ENCODE results near the gene FABP3.

FABP3 gene

DNA sequence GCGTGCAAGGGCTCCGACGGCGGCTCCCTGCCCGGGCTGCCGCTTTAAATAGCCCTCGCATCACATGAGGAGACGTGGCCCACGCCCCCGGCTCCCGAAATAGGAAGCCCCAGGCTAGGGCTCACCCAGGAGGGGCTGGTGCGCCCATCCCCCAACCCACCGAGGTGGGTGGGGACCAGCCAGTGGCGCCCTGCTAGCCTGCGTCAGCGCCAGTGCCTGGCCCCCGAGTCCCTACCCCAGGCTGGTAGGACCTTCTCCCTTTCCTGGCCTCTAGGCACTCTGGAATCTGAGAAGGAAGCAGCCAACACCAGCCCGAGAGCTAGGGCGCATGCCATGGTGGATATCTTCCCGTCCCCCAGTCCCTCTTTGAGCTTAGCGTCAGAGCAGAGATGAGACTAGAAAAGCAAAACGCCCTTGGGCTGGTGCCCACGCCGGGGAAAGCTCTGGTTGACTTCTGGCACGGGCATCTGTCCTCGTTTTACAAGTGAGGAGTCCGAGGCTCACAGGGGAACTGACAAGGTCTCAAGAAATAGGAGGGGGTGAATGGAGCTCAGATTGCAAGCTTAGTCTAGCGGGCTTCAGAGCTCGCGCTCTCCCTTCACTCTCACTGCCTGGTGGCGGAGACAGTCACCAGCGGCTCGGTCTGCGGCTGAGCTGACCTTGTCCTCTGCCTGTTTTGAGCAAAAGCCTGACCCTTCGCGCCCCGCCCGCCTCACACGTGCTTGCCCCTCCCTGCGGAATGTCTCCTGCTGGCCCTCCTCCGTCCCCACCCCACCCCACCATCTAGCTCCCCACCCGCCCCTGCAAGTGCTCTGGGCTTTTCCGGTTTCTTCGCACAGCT, at the start of gene FABP3:
Gene FABP3 (minus strand): TSS at position 21 of the 841 bp plus-strand sequence. CDS start 62 bp downstream, outside the sequence.
- DNase-seq, result peak; percentile 92

DNA sequence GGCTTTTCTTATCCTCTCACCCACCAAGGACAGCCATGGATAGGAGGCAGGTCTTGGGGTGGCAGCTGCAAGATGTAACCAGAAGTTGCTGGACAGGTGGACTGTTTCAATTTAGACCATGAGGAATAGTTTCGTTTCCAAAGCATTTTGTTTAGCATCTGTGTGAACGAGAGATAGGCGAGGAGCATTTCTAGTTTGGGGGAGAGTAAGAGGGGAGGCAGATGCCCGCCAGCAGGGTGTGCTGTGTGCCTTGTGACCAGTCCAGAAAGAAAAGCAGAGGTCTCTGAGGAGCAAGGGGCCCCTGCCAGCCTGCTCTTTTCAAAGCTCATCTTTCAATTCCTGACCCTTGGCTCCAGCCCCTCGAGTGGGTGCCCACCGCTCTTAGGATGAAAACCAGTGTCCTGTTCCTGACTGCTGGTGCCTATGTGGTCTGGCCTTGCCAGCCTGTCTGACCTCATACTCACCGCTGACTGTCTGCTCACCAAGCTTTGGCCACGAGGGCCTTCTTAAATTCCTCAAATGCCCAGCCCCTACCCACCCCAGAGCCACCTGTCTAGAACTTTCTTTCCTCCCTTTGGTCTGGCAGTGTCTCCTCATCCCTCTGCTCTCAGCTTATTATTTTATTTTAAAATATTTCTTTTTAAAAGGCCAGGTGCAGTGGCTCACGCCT, 48.6 kb upstream of the FABP3 start:
- no peak for DNase-seq

DNA sequence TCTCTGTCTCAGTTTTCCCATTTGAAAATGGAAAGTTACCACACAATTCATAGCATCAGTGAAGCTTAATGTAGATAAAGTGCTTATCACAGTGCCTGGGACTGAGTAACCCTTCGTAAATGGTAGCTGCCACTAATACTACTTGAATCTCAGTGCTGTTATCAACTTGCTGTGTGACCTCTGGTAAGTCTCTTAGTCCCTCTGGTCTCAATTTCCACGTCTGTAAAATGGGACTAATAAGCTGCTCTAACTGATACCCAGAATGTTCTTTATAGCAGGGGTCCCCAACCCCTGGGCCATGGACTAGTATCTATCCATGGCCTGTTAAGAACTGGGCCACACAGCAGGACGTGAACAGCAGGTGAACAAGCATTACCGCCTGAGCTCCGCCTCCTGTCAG, 47.8 kb upstream of the FABP3 start:
- no peak for DNase-seq

DNA sequence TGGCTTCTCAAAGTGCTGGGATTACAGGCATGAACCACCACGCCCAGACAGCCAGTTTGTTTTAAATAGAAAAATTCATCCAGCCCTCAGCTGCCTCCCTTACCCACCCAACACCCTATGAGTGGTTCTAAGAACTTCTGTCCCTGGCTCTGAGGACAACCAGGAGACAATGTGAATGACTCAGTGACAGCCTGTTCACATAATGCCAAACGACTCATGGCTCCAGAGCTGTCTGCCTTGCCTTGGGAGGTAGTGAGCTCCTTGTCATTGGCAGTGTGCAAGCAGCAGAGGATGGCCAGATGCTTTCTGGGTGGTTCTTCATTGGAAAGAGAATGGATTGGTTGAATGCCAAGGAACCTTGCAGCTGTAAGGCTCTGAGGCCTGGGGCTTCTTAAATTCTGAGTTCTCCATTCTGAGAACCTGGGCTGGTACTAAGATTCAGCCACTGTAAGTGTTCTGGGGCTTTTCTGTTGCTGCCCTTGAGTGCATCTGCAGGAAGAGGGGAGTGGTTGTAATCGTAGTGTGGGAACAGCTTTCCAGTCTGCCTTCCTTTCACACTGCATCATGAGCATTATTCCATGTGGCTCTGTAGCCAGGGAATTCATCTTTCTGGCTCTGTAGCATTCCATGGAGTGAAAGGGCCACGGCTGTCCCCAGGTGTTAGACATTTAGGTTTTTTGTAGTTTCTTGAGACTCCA, 45.9 kb upstream of the FABP3 start:
- DNase-seq, result no peak

DNA sequence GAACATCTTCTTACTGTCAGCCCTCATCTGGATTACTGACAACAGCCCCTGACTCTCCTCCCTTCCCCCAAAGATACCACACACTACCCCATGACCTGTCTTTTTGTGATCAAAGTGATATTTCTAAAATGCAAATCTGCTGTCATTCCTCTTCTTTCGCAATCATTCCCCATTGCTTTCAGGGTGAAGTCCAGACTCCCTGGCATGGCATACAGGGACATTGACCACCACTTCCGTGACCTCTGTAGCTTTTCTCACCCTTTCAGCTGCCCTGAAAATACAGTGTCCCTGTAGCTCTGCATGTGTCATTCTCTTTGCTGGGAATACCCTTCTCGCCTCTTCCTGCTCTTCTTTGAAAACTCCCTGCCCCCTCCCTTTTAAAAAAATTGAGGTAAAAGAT, 44.3 kb upstream of the FABP3 start:
- no peak for DNase-seq

DNA sequence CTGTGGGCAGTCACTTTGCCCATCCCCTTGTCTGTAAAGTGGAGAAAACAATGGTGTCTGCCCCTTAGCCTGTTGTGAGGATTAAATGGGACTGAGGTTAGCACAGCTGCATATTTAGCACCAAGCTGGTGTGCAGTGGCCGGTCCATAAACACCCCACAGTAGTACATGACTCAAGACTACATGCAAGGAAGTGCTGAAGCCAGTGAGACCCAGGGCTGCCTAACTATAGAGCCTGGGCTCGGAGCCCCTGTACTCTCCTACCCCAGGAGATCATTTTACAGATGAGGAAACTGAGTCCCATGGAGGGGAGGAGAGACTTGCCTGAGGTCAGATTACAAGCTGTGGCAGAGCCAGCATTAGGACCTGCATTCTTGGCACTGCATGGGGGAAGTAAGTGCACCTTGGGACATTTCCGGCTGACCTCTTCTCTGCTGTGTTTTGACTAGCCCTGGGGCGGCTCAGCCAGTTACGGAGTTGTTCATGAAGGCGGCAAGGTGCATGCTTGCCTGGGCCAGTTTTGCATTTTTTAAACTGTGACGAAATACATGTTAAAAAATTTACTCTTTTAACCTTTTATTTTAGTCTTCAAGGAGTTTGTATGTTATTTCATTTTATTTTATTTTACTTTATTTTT, 43.3 kb upstream of the FABP3 start:
- no peak for DNase-seq

DNA sequence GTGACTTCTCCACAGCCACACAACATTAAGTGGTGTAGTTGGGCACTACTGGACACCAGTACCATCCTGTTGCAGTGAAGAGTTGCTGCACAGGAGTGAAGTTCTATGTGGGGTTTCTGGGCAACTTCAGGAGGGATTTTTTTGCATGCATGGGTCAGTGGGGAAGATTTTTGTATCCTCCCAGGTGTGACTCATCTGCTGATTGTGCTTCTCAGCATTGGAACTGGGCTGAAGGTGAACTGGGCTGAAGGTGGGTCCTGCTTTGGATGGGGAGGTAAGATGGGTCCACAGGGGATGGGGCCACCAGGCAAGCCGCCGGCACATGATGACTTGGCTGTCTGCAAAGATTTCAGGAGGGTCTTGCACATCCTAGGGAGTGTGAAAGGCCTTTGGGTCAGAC, 42.8 kb upstream of the FABP3 start:
- DNase-seq, result no peak

DNA sequence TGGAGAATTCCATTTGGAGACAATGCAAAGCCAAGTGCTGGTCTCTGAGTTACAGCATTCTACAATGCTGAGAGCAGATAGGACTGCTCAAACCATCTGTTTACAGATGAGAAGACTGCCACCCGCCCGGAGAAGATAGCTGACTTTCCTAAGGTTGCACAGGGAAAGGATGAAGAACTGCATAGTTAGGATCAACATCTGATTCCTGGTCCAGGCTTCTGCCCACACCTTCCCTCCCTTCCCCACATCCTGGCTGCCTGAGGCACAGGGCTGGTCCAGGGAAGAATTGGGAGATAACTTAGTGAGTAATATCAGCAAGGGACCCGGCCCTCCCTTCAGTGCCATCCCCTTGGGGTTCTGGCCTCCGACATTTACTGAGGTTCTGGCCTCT, 42.1 kb upstream of the FABP3 start:
- DNase-seq, result no peak

DNA sequence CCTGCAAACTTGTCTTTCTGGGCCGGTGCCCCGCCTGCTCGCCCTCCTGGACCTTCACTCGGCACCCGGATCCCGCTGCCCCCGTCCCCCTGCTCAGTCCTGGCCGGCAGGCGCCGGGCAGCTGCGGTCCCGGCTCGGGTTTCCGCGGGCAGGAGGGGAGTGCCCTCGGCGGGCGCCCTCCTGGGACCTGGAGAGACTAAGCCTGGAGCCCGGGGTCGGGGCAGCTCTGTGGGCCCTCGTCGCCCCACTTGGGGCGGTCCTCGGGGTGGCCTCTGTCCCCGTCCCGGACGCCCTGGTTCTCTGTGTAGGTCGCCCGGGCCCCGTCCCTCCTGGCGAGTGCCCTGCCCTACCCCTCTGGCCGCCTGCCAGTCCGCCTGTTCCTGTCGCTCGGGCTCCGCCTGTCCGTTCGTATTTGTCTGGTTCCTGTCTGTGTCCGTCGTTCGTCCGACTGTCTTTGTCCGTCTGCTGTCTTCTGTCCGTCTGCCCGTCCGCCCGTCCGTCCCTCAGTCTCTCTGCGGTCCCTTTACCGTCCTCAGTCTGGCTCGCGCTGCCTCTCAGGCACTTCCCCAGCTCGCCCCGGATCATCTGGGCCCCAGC, 40.6 kb upstream of the FABP3 start:
- DNase-seq, result peak; percentile 84

DNA sequence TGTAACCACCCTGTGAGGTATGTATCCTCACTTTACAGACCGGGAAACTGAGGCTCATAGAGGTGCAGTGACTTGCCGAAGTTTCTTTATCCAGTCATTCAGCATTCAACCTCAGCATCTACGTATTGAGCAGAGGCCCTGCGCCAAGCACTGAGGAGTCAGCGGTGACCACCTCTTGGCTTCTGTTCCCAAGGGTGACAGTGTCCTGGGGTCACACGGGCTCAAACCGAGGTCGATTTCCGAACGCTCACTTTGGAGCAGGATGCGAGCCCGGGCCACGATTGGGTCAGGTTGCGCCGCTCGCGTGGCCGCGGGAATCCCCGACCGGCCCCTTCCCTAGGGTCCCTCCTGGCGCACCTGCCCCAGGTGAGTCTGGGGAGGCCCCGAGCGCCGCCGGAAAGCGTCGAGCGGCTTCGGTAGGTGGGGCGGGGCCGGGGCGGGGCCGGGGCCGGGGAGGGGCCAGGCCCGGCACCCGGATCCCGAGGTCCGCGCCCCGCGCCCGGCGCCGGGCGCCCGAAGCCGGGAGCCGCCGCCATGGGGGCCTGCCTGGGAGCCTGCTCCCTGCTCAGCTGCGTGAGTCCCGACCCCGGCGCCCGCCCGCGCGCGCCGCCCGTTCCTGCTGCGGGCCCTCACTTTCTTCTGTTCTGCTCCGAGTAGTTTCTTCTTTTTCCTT, 40.0 kb upstream of the FABP3 start, which contains the start of gene SERINC2:
Gene SERINC2 (plus strand): TSS at position 482 of the 673 bp plus-strand sequence. CDS start 53 bp downstream, at position 535.
- no peak for DNase-seq

DNA sequence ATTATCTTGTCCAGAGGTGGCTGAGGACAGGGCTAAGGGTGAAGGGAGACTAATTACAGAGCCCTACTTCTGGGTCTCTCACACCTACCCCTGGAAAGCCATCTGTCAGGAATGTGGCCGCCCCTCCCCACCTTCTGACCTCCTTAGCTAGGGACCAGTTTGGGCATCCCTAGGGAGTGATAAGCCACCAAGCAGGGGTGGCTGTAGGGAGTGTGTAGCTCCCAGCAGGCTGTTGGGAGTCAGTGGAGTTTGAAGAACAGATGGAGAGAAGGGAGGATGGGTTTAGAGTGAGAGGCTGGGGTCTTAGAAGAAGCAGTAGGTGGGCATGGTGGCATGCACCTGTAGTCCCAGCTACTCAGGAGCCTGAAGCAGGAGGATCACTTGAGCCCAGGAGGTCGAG, 39.3 kb upstream of the FABP3 start:
- no peak for DNase-seq

DNA sequence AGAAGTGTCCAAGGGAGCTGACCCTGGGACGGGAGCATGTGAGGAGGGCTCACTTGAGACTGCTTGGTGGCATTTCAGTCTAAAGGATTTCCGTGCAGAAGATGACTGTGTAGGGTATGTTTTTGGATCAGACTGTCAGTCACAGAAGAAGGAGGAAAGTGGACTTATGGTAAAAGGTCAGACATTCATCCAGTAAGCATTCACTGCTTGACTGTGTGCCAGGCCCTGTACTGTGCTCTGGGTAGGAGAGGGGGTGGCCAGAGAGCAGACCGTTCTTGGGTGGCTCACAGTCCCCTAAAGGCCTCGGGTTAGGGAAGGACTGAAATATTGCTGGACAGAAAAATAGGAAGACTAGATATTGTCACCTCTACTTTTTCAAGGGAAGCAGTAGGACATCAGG, 38.0 kb upstream of the FABP3 start:
- no peak for DNase-seq

DNA sequence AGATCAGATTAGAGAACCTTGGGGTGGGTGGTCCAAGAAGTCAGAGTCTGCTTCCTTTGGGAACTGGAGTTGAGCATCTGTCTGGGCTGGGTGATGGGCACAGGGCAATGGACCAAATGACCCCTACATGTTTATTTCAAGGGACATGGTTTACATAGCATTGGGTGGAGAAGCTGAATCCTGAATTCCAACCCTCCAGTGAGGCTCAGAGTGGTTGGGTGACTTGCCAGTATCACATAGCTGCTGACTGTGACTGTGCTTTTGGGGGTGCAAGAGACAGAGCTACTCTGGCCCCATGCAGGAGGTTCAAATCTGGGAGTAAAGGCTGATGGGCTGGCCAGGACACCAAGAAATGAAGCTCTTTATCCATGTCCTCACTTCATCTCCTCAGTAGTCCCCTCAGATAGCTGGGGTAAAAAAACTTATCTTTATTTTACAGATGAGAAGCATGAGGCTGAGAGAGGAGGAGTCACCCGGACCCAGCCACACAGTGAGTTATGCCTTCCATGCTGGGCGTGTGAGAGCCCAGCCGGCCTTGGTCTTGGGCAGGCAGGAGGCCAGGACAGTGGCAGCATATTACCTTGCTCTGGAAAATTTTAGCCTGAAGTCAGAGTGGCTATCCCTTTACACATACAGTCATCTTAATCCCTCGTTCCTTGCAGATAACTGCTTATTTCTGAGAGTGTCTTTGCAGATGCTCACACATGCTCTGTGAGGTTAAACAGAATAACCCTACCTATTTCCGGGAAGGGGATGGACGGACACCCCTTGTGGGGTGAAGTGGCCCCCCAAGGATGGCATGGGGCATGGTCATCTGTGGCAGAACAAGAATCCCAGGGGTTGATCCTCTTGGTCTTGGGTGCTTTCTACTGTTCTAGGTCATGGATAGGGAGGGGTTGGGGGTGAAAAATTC, 37.3 kb upstream of the FABP3 start:
- DNase-seq, result no peak

DNA sequence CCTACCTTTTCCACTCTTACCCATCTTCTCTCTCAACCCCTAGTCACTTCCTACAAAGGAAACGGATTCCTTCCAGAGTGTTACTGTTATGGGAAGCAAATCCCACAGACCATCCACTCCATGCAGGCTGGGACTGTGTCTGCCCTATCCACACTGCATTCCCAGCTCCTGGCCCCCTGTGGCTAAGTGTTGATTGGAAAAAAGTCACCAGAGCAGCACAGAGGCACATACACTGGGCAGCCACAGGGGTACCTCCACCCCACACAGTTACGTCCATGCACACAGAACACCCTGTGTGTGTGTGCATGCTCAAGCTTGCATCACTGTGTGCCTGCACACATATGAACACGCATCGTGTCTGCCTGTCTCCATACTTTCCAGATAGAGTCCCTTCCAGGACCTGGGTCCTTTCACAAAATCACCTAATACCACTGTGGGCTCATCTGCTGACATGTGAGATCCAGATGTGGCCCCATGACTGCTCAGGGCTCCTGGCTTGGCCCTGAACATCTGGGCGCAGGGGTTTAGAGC, 36.0 kb upstream of the FABP3 start:
- DNase-seq, result no peak

DNA sequence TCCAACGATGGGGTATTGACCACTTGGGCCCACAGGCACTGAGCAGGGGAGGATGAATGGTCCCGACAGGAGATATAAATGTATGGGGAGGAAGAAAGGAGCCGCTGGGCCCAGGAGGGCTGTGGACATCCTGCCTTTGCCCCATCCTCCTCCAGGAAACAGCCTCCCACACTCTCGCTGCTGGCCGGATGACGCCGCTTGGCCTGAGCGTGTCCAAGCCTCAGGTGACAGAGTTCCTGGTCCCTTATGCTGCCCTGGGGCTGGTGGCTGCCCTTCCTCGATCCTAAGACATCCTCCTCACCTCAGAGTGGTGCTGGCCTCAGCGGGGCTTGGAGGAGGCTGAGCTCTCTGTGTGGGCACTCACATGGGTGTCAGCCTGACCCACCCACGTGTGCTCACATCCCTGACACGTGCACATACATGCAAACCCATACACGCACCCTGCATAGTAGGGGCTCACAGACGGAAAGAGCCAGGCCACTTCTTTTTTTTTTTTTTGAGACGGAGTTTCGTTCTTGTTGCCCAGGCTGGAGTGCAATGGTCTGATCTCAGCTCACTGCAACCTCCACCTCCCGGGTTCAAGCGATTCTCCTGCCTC, 34.3 kb upstream of the FABP3 start:
- no peak for DNase-seq

DNA sequence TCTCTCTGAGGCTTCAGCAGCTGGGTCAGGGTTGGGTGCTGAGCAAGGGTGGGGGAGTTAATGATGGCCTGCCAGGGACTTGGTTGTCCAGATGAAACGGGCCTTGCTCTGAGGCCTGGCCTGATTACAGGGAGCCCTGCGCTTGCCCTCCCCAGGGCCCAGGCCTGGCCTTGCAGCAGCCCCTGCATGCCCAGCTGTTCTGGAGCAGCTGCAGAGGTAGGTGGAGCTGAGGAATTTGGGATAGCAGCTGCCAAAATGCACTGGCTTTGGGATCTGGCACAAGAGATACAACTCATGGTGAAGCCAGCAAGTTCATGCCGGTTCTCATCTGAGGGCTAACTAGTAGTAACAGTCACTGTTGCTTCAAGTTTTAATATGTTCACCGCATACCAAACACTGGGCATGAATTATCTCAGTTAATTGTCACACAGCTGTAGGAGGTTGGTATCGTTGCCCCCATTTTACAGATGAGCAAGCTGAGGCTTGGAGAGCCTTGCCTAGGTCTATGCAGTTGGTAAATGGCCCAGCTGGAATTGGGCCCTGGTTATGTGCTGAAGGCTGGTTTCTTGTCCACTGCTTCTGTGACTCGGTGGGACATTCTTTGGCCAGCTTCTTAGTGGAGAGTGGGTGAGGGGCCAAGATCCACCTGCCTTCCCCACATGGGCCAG, 32.8 kb upstream of the FABP3 start:
- DNase-seq, result peak; percentile 81

DNA sequence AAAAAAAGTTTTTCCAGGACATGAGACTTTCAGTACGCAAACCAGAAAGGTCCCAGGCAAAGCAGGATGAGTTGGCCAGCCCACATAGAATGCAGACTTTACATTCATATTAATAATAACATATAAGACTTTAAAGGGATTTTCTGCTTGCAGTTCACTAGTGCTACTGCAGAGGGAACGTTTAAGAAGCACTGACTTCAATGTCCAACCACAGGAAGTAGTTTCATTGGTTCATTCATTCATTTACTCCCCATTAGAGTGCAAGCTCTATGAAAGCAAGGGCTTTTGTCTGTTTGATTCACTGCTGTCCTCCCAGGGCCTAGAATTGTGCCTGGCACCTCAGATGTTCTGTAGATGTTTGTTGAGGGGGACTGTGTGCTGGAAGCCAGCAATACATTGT, 28.4 kb upstream of the FABP3 start:
- DNase-seq, result no peak

DNA sequence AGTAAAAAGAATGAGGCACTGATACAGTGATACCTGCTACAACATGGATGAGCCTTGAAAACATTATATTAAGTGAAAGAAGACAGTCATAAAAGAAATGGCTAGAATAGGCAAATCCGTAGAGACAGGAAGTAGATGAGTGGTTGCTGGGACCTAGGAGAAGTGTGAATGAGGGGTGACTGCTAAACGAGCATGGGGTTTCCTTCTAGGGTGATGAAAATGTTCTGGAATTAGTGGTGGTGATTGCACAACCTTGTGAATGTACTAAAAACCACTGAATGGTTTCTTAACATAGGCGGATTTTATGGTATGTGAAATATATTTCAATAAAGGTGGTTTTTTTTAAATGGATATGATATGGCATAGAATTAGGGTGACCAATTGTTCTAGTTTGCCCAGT, 27.5 kb upstream of the FABP3 start:
- DNase-seq, result no peak

DNA sequence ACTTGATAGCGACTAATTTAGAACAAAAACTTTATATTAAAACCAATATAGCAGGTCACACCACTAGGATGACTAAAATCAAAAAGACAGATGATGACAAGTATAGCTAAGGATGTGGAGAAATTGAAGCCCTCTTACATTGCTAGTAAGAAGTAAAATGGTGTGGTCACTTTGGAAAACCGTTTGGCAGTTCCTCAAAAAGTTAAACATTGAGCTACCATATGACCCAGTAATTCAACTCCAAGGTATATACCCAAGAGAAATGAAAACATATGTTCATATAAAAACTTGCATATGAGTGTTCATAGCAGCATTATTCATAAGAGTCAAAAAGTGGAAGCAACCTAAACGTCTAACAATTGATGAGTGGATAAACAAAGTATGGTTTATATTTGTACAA, 27.1 kb upstream of the FABP3 start:
- no peak for DNase-seq

DNA sequence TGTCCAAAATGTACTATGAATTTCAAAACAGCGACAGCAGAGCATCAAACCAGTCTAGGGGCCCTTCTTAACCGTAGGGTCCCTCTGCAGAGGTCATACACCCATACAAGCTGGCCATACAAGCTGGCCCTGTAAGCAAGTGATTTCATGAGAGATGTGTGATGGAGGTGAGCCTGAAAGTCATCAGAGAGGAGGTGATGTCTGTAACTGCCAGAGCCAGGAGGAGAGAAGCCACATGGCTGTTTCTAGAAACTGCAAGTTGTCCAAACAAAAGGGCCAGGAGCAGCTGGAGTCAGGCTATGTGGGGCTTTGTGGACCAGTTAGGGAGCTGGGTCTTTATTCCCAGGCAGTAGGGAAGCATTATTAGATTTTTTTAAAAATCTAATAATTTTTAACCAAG, 25.4 kb upstream of the FABP3 start:
- no peak for DNase-seq
